GM21360 (cell line): ENCODE measurements around the gene DCLK1.

ENCODE experiments used
- ATAC-seq: cut with Tn5 transposase; IDR thresholded peaks from one replicate; pipeline ENCODE4 v1.9.1; 2021; ENCODE audit warnings: mild to moderate bottlenecking, moderate library complexity; ENCODE audit not compliant: unreplicated experiment

The DCLK1 gene

GRCh38 chr13:35956074-35956473 lies 175.1 kb downstream of the DCLK1 start:
- ATAC-seq, result no peak

- no peak for ATAC-seq
Observed at GRCh38 chr13:35954207-35954560, 177.0 kb downstream of the DCLK1 start.

GRCh38 chr13:35953537-35954206 lies 177.5 kb downstream of the DCLK1 start:
- ATAC-seq, result no peak

- no peak for ATAC-seq
Observed at GRCh38 chr13:35947315-35947714, 183.9 kb downstream of the DCLK1 start.

GRCh38 chr13:35945368-35945767 lies 185.8 kb downstream of the DCLK1 start:
- no peak for ATAC-seq

- ATAC-seq, result no peak
Observed at GRCh38 chr13:35941374-35941773, 189.8 kb downstream of the DCLK1 start.

- ATAC-seq, result no peak
Observed at GRCh38 chr13:35940734-35941133, 190.4 kb downstream of the DCLK1 start.

- no peak for ATAC-seq
Observed at GRCh38 chr13:35936246-35936978, 194.8 kb downstream of the DCLK1 start.

- peak; percentile 55 for ATAC-seq
Observed at GRCh38 chr13:35930665-35931631, 200.2 kb downstream of the DCLK1 start.

GRCh38 chr13:35927567-35928021 lies 203.6 kb downstream of the DCLK1 start:
- no peak for ATAC-seq

- no peak for ATAC-seq
Observed at GRCh38 chr13:35926859-35927530, 204.2 kb downstream of the DCLK1 start.

GRCh38 chr13:35925669-35926068 lies 205.5 kb downstream of the DCLK1 start:
- no peak for ATAC-seq

- no peak for ATAC-seq
Observed at GRCh38 chr13:35923347-35923746, 207.8 kb downstream of the DCLK1 start.

- no peak for ATAC-seq
Observed at GRCh38 chr13:35920816-35921215, 210.4 kb downstream of the DCLK1 start.

GRCh38 chr13:35917942-35918645 lies 213.1 kb downstream of the DCLK1 start:
- no peak for ATAC-seq

GRCh38 chr13:35917252-35917941 lies 213.8 kb downstream of the DCLK1 start:
- no peak for ATAC-seq

GRCh38 chr13:35916146-35916545 lies 215.0 kb downstream of the DCLK1 start:
- no peak for ATAC-seq

- no peak for ATAC-seq
Observed at GRCh38 chr13:35914662-35915061, 216.5 kb downstream of the DCLK1 start.

- no peak for ATAC-seq
Observed at GRCh38 chr13:35912841-35913240, 218.3 kb downstream of the DCLK1 start.
